ENCODE measurements around the gene CAPN9.

The CAPN9 gene

GRCh38 chr1:230800891-230801840 lies 54.0 kb downstream of the CAPN9 start:
- DNase-seq = no peak

- DNase-seq = no peak
These were observed 57.2 kb downstream of the CAPN9 start for GRCh38 chr1:230804396-230804795.

GRCh38 chr1:230806552-230806951 lies 59.4 kb downstream of the CAPN9 start:
- DNase-seq = no peak

- DNase-seq = no peak
These were observed 59.8 kb downstream of the CAPN9 start for GRCh38 chr1:230807029-230807428.

GRCh38 chr1:230807561-230808280 lies 60.5 kb downstream of the CAPN9 start:
- no peak for DNase-seq

GRCh38 chr1:230808281-230808872 lies 61.2 kb downstream of the CAPN9 start:
- DNase-seq = no peak

GRCh38 chr1:230809256-230809990 lies 62.2 kb downstream of the CAPN9 start:
- DNase-seq = no peak

- no peak for DNase-seq
These were observed 65.4 kb downstream of the CAPN9 start for GRCh38 chr1:230812568-230812967.

- DNase-seq = no peak
These were observed 67.9 kb downstream of the CAPN9 start for GRCh38 chr1:230814949-230815692.

- no peak for DNase-seq
These were observed 68.8 kb downstream of the CAPN9 start for GRCh38 chr1:230816018-230816417.

GRCh38 chr1:230818367-230818766 lies 71.2 kb downstream of the CAPN9 start:
- no peak for DNase-seq

- no peak for DNase-seq
These were observed 71.7 kb downstream of the CAPN9 start for GRCh38 chr1:230818901-230819300.

- DNase-seq = no peak
These were observed 72.8 kb downstream of the CAPN9 start for GRCh38 chr1:230819976-230820375.

GRCh38 chr1:230820568-230820967 lies 73.4 kb downstream of the CAPN9 start:
- no peak for DNase-seq

- no peak for DNase-seq
These were observed 74.2 kb downstream of the CAPN9 start for GRCh38 chr1:230821346-230821745.

- no peak for DNase-seq
These were observed 74.9 kb downstream of the CAPN9 start for GRCh38 chr1:230822092-230822581.

GRCh38 chr1:230823426-230823825 lies 76.2 kb downstream of the CAPN9 start:
- DNase-seq = no peak

GRCh38 chr1:230823931-230824381 lies 76.8 kb downstream of the CAPN9 start:
- no peak for DNase-seq

GRCh38 chr1:230824551-230824918 lies 77.3 kb downstream of the CAPN9 start:
- no peak for DNase-seq

GRCh38 chr1:230824919-230825721 lies 77.9 kb downstream of the CAPN9 start:
- no peak for DNase-seq

GRCh38 chr1:230825761-230826160 lies 78.6 kb downstream of the CAPN9 start:
- DNase-seq = no peak

All from stimulated activated CD4-positive, alpha-beta T cell treated with anti-CD3 and anti-CD28 coated beads, Interleukin-4, amount 100 ng/mL, for 1 hour (primary cell).